PC-3 (cell line): Measurements from ENCODE around the gene UCN3. TPM values are rescaled to one million over a fixed set of nuclear protein-coding genes. Genes with fewer than 3 reads are reported as not detected.
"Not testable (repeated sequence)": the region's sequence is repeated elsewhere in the genome, so short reads cannot be mapped to it uniquely, and the experiment has no call there.

Experiments used
- ATAC-seq: fragments of 200-7000 bp; cut with Tn5 transposase; 2 replicates; pipeline ENCODE4 v1.9.1; 2020; ENCODE audit warnings: mild to moderate bottlenecking, moderate library complexity
- BruUV-seq: library from RNA; stranded (reverse); fragments of 400-500 nt; replicated peaks from 2 replicates; lab custom pipeline; 2021; lab: Mats Ljungman, UMichigan
- CTCF ChIA-PET: fragments of 300-600 bp; sonication (Branson Sonifier 250); formaldehyde crosslinking; loops from one replicate; lab custom pipeline; 2022; ENCODE audit warnings: antibody characterized with exemption; lab: Charles Lee
- POLR2A ChIA-PET: fragments of 300-600 bp; sonication (Branson Sonifier 250); formaldehyde crosslinking; loops from one replicate; lab custom pipeline; 2022; ENCODE audit warnings: antibody characterized with exemption; ENCODE audit not compliant: unreplicated experiment; lab: Charles Lee
- DNase-seq: peaks from one replicate; pipeline ENCODE4 v3.0.0-alpha.2; 2015
- H2AFZ ChIP-seq: fragments of 300-600 bp; sonication (generic); 2 replicates; pipeline ENCODE4 v1.6.0; 2016; ENCODE audit warnings: antibody characterized with exemption, low read length
- H3F3A ChIP-seq: fragments of 300-600 bp; sonication (generic); one replicate; pipeline ENCODE4 v1.6.0; 2017; ENCODE audit warnings: antibody characterized with exemption, low read length, control low read depth, mild to moderate bottlenecking; ENCODE audit not compliant: unreplicated experiment
- H3K27ac ChIP-seq: fragments of 300-600 bp; sonication (generic); 2 replicates; pipeline ENCODE4 v1.5.1; 2016; ENCODE audit warnings: mild to moderate bottlenecking, low read length
- H3K27me3 ChIP-seq: fragments of 300-600 bp; sonication (generic); 2 replicates; pipeline ENCODE4 v1.6.1; 2016; ENCODE audit warnings: low read length, mixed read lengths
- H3K36me3 ChIP-seq: fragments of 300-600 bp; sonication (generic); 2 replicates; pipeline ENCODE4 v1.6.1; 2016; ENCODE audit warnings: low read depth, mixed run types, low read length, mixed read lengths
- H3K4me1 ChIP-seq: fragments of 300-600 bp; sonication (generic); 2 replicates; pipeline ENCODE4 v1.5.1; 2016; ENCODE audit warnings: low read length; ENCODE audit not compliant: insufficient read depth
- H3K4me2 ChIP-seq: fragments of 300-600 bp; sonication (generic); 2 replicates; pipeline ENCODE4 v1.6.0; 2016; ENCODE audit warnings: low read length
- H3K4me3 ChIP-seq: fragments of 300-600 bp; sonication (generic); 2 replicates; pipeline ENCODE4 v1.5.1; 2016; ENCODE audit warnings: mild to moderate bottlenecking, low read length, mixed read lengths
- H3K79me2 ChIP-seq: fragments of 300-600 bp; sonication (generic); 2 replicates; pipeline ENCODE4 v1.6.1; 2017; ENCODE audit warnings: low read length, mixed read lengths
- H3K9ac ChIP-seq: fragments of 300-600 bp; sonication (generic); 2 replicates; pipeline ENCODE4 v1.6.0; 2016; ENCODE audit warnings: mild to moderate bottlenecking, low read length
- H3K9me2 ChIP-seq: fragments of 300-600 bp; sonication (generic); replicated peaks from 2 replicates; pipeline ENCODE4 v1.6.1; 2016; ENCODE audit warnings: mixed run types, low read length, mixed read lengths
- H3K9me3 ChIP-seq: fragments of 300-600 bp; sonication (generic); 2 replicates; pipeline ENCODE4 v1.6.1; 2016; ENCODE audit warnings: low read length, mixed read lengths
- H4K20me1 ChIP-seq: fragments of 300-600 bp; sonication (generic); 2 replicates; pipeline ENCODE4 v1.6.1; 2016; ENCODE audit warnings: low read length, mixed read lengths
- EZH2 ChIP-seq: fragments of 300-600 bp; sonication (generic); IDR thresholded peaks from one replicate; pipeline ENCODE4 v1.6.1; 2017; ENCODE audit warnings: antibody characterized with exemption, mild to moderate bottlenecking, low read length; ENCODE audit not compliant: unreplicated experiment
- EZH2phosphoT487 ChIP-seq: fragments of 300-600 bp; sonication (generic); IDR thresholded peaks from 2 replicates; pipeline ENCODE4 v1.6.1; 2018; ENCODE audit warnings: mild to moderate bottlenecking, antibody characterized with exemption, low read length, borderline replicate concordance
- intact Hi-C: fragments of 100-400 bp; cut with micrococcal nuclease; formaldehyde crosslinking; loops from 2 replicates; pipeline ENCODE4 v1.9.0; 2023
- total RNA-seq: library from RNA; depleted of rRNA; stranded (reverse); fragments of >200 nt; gene quantifications from 2 replicates; pipeline ENCODE4 v1.2.3, GENCODE V29; 2014
- TF ChIP-seq, protein P1 (sequence below): fragments of 300-600 bp; sonication (generic); conservative IDR thresholded peaks from 2 replicates; pipeline ENCODE4 v1.5.1; 2017; ENCODE audit warnings: antibody characterized with exemption, low read depth, mild to moderate bottlenecking, low read length

UCN3 gene
- total RNA-seq, 1 experiment from 2014 or later, result not detected

- H3K9me3 ChIP-seq, result no peaks in the 10 kb centered on the region
- intact Hi-C loops, result no loop called here
- no peak overlapping the region for H2AFZ ChIP-seq
- H3K4me1 ChIP-seq, result no peaks in the 10 kb centered on the region
- H3K79me2 ChIP-seq, result no peaks in the 10 kb centered on the region
- no peaks in the 10 kb centered on the region for H3K9me2 ChIP-seq
- H4K20me1 ChIP-seq, result no peaks in the 10 kb centered on the region
- TF ChIP-seq, protein P1, sequence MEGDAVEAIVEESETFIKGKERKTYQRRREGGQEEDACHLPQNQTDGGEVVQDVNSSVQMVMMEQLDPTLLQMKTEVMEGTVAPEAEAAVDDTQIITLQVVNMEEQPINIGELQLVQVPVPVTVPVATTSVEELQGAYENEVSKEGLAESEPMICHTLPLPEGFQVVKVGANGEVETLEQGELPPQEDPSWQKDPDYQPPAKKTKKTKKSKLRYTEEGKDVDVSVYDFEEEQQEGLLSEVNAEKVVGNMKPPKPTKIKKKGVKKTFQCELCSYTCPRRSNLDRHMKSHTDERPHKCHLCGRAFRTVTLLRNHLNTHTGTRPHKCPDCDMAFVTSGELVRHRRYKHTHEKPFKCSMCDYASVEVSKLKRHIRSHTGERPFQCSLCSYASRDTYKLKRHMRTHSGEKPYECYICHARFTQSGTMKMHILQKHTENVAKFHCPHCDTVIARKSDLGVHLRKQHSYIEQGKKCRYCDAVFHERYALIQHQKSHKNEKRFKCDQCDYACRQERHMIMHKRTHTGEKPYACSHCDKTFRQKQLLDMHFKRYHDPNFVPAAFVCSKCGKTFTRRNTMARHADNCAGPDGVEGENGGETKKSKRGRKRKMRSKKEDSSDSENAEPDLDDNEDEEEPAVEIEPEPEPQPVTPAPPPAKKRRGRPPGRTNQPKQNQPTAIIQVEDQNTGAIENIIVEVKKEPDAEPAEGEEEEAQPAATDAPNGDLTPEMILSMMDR, result no peak
- TF ChIP-seq EZH2phosphoT487 (no peak), EZH2 (no peak)
- no TSS peak for BruUV-seq
- no peaks in the 10 kb centered on the region for H3K27me3 ChIP-seq
- ChIA-PET CTCF (no interaction called here), POLR2A (no interaction called here)
- no peaks in the 10 kb centered on the region for H3F3A ChIP-seq
- H3K27ac ChIP-seq, result no peak overlapping the region
- ATAC-seq (no peak), DNase-seq (no peak)
- H3K4me3 ChIP-seq, result no peak overlapping the region
- H3K36me3 ChIP-seq, result no peaks in the 10 kb centered on the region
- no peak overlapping the region for H3K9ac ChIP-seq
- no peak overlapping the region for H3K4me2 ChIP-seq
These were observed 9.3 kb downstream of the UCN3 start for GRCh38 chr10:5373891-5374611.

DNA sequence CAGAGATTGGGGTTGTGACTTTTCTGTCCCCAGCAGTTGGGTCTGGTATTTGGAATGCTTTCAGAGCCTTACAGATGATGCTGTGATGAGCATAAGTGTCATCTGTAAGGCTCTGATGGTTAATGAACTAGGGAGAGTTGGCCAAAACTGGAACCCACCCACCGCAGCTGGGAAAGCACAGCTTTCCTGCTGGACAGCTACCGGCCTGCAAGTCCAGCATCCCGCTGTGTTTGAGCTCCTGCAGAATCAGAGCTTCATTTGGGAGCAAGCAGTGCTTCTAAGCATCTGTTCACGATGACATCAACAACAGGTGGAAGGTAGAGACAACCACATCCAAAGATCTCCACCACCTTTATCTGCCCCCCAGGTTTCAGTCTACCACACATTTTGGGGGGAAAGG is 11.7 kb downstream of the UCN3 start:
- Histone ChIP-seq H3K9me2 (no peaks in the 10 kb centered on the region), H3K27me3 (no peaks in the 10 kb centered on the region), H3K9ac (no peak overlapping the region), H3F3A (no peaks in the 10 kb centered on the region), H3K4me1 (no peaks in the 10 kb centered on the region), H3K79me2 (no peaks in the 10 kb centered on the region), H3K36me3 (no peaks in the 10 kb centered on the region), H3K9me3 (no peaks in the 10 kb centered on the region), H3K27ac (no peak overlapping the region), H2AFZ (no peak overlapping the region), H4K20me1 (no peaks in the 10 kb centered on the region), H3K4me2 (no peak overlapping the region), H3K4me3 (no peak overlapping the region)
- TF ChIP-seq, protein P1, result no peak
- no peak for TF ChIP-seq EZH2
- no peak for TF ChIP-seq EZH2phosphoT487
- no TSS peak for BruUV-seq
- intact Hi-C loops, result no loop called here
- ChIA-PET POLR2A (no interaction called here), CTCF (no interaction called here)
- ATAC-seq (no peak), DNase-seq (no peak)

- H2AFZ ChIP-seq, H3K36me3 ChIP-seq, H3K27me3 ChIP-seq, H3K9me3 ChIP-seq, H3K79me2 ChIP-seq, H3K9ac ChIP-seq, H4K20me1 ChIP-seq, intact Hi-C loops, H3K4me3 ChIP-seq, BruUV-seq, POLR2A ChIA-PET, DNase-seq, H3K9me2 ChIP-seq, H3F3A ChIP-seq, ATAC-seq, H3K4me2 ChIP-seq, H3K27ac ChIP-seq, CTCF ChIA-PET, H3K4me1 ChIP-seq: not testable (repeated sequence)
These were observed 14.4 kb downstream of the UCN3 start for GRCh38 chr10:5379202-5379601.

- H3K9me2 ChIP-seq, CTCF ChIA-PET, ATAC-seq, H3K36me3 ChIP-seq, H3K9ac ChIP-seq, H3K27ac ChIP-seq, H4K20me1 ChIP-seq, H3K4me2 ChIP-seq, H2AFZ ChIP-seq, H3F3A ChIP-seq, H3K27me3 ChIP-seq, H3K79me2 ChIP-seq, H3K4me1 ChIP-seq, POLR2A ChIA-PET, DNase-seq, BruUV-seq, H3K9me3 ChIP-seq, H3K4me3 ChIP-seq: not testable (repeated sequence)
- intact Hi-C loops, result loop anchor here (5.0 kb wide), 2 partner anchors 288 to 533 kb away; partner anchors contain the start of gene AKR1C3
These were observed 15.6 kb downstream of the UCN3 start for GRCh38 chr10:5380395-5380794.
